ENCODE measurements around the gene IKZF4. TPM values are rescaled to one million over a fixed set of nuclear protein-coding genes. Genes with fewer than 3 reads are reported as not detected.
"Not testable (repeated sequence)": the region's sequence is repeated elsewhere in the genome, so short reads cannot be mapped to it uniquely, and the experiment has no call there.

IKZF4 gene
- total RNA-seq, 1 donor from 2014 or later: 31.9 TPM

- H3K4me1 Mint-ChIP-seq (ENCODE audit: low read depth): peaks cover 64% of the 10 kb centered on the region
- peaks cover 63% of the 10 kb centered on the region for H3K36me3 Mint-ChIP-seq (ENCODE audit: low read depth)
- H3K9me3 Mint-ChIP-seq: no peaks in the 10 kb centered on the region
- H3K27ac Mint-ChIP-seq: peak overlapping the region; percentile 74
- DNase-seq (ENCODE audit: low spot score): peak; percentile 28
- H3K27me3 Mint-ChIP-seq (ENCODE audit: insufficient read depth): no peaks in the 10 kb centered on the region
- peak overlapping the region; percentile 21 for H3K4me3 Mint-ChIP-seq
- intact Hi-C loops (cut with micrococcal nuclease): no loop called here
These were observed 13.9 kb downstream of the IKZF4 start for GRCh38 chr12:56034586-56035332.

GRCh38 chr12:56037161-56037560 lies 16.3 kb downstream of the IKZF4 start:
- Mint-ChIP-seq H3K4me1 (ENCODE audit: low read depth) (peaks cover 67% of the 10 kb centered on the region), H3K36me3 (ENCODE audit: low read depth) (peaks cover 56% of the 10 kb centered on the region), H3K9me3 (no peaks in the 10 kb centered on the region), H3K27ac (peak overlapping the region; percentile 84), H3K4me3 (no peak overlapping the region), H3K27me3 (ENCODE audit: insufficient read depth) (no peaks in the 10 kb centered on the region)
- DNase-seq (ENCODE audit: low spot score): no peak
- intact Hi-C loops (cut with micrococcal nuclease): no loop called here

GRCh38 chr12:56038022-56038655 lies 17.3 kb downstream of the IKZF4 start:
- H3K9me3 Mint-ChIP-seq: no peaks in the 10 kb centered on the region
- intact Hi-C loops (cut with micrococcal nuclease): no loop called here
- peak overlapping the region; percentile 44 for H3K4me3 Mint-ChIP-seq
- H3K4me1 Mint-ChIP-seq (ENCODE audit: low read depth): peaks cover 64% of the 10 kb centered on the region
- H3K27me3 Mint-ChIP-seq (ENCODE audit: insufficient read depth): no peaks in the 10 kb centered on the region
- peak overlapping the region; percentile 49 for H3K27ac Mint-ChIP-seq
- peaks cover 55% of the 10 kb centered on the region for H3K36me3 Mint-ChIP-seq (ENCODE audit: low read depth)
- no peak for DNase-seq (ENCODE audit: low spot score)

GRCh38 chr12:56040151-56040550 lies 19.3 kb downstream of the IKZF4 start:
- H3K27me3 Mint-ChIP-seq (ENCODE audit: insufficient read depth): no peaks in the 10 kb centered on the region
- H3K27ac Mint-ChIP-seq: peak overlapping the region; percentile 89
- no peak for DNase-seq (ENCODE audit: low spot score)
- intact Hi-C loops (cut with micrococcal nuclease): loop anchor here (2.0 to 10.0 kb wide), 3 partner anchors 119 to 182 kb away; partner anchors contain the start of genes MYL6, NABP2, RNF41 and SMARCC2
- peaks cover 66% of the 10 kb centered on the region for H3K4me1 Mint-ChIP-seq (ENCODE audit: low read depth)
- H3K9me3 Mint-ChIP-seq: no peaks in the 10 kb centered on the region
- H3K36me3 Mint-ChIP-seq (ENCODE audit: low read depth): peaks cover 61% of the 10 kb centered on the region
- peak overlapping the region; percentile 97 for H3K4me3 Mint-ChIP-seq

GRCh38 chr12:56040963-56041551 lies 20.2 kb downstream of the IKZF4 start:
- DNase-seq (ENCODE audit: low spot score): no peak
- Mint-ChIP-seq H3K4me1 (ENCODE audit: low read depth) (peaks cover 57% of the 10 kb centered on the region), H3K36me3 (ENCODE audit: low read depth) (peaks cover 56% of the 10 kb centered on the region), H3K27ac (peak overlapping the region; percentile 89), H3K4me3 (peak overlapping the region; percentile 97), H3K27me3 (ENCODE audit: insufficient read depth) (no peaks in the 10 kb centered on the region), H3K9me3 (no peaks in the 10 kb centered on the region)
- intact Hi-C loops (cut with micrococcal nuclease): loop anchor here (1.0 to 10.0 kb wide), 14 partner anchors 12 to 303 kb away; partner anchors contain the start of genes DNAJC14, IKZF4, MYL6 and NABP2

GRCh38 chr12:56041552-56042429 lies 20.9 kb downstream of the IKZF4 start, which contains the start of gene RPS26:
RPS26 (plus strand) TSS chr12:56041918; CDS start chr12:56042167, 249 bp downstream.
- no peaks in the 10 kb centered on the region for H3K9me3 Mint-ChIP-seq
- no peaks in the 10 kb centered on the region for H3K27me3 Mint-ChIP-seq (ENCODE audit: insufficient read depth)
- DNase-seq (ENCODE audit: low spot score): peak; percentile 90
- H3K4me3 Mint-ChIP-seq: peak within 1 kb of the TSS; percentile 97
- intact Hi-C loops (cut with micrococcal nuclease): loop anchor here (1.0 to 10.0 kb wide), 14 partner anchors 12 to 303 kb away; partner anchors contain the start of genes DNAJC14, IKZF4, MYL6 and NABP2
- H3K27ac Mint-ChIP-seq: peak within 1 kb of the TSS; percentile 97
- H3K4me1 Mint-ChIP-seq (ENCODE audit: low read depth): peaks cover 49% of the 10 kb centered on the region
- peaks cover 51% of the 10 kb centered on the region for H3K36me3 Mint-ChIP-seq (ENCODE audit: low read depth)

- not testable (repeated sequence) for H3K9me3 Mint-ChIP-seq; DNase-seq (ENCODE audit: low spot score); H3K27me3 Mint-ChIP-seq (ENCODE audit: insufficient read depth)
- H3K36me3 Mint-ChIP-seq (ENCODE audit: low read depth): peaks cover 47% of the 10 kb centered on the region
- H3K4me1 Mint-ChIP-seq (ENCODE audit: low read depth): peaks cover 48% of the 10 kb centered on the region
- intact Hi-C loops (cut with micrococcal nuclease): loop anchor here (5.0 to 10.0 kb wide), 2 partner anchors 142 to 180 kb away; partner anchors contain the start of genes NABP2, RNF41 and SMARCC2
- peak overlapping the region; percentile 97 for H3K27ac Mint-ChIP-seq
- H3K4me3 Mint-ChIP-seq: peak overlapping the region; percentile 97
These were observed 21.6 kb downstream of the IKZF4 start for GRCh38 chr12:56042430-56042813.

- no peak for DNase-seq (ENCODE audit: low spot score)
- no peaks in the 10 kb centered on the region for H3K9me3 Mint-ChIP-seq
- peaks cover 46% of the 10 kb centered on the region for H3K4me1 Mint-ChIP-seq (ENCODE audit: low read depth)
- intact Hi-C loops (cut with micrococcal nuclease): loop anchor here (5.0 to 10.0 kb wide), 2 partner anchors 142 to 179 kb away; partner anchors contain the start of genes NABP2, RNF41 and SMARCC2
- H3K27ac Mint-ChIP-seq: peak overlapping the region; percentile 97
- peaks cover 44% of the 10 kb centered on the region for H3K36me3 Mint-ChIP-seq (ENCODE audit: low read depth)
- H3K27me3 Mint-ChIP-seq (ENCODE audit: insufficient read depth): no peaks in the 10 kb centered on the region
- H3K4me3 Mint-ChIP-seq: peak overlapping the region; percentile 97
These were observed 22.0 kb downstream of the IKZF4 start for GRCh38 chr12:56042843-56043242.

GRCh38 chr12:56046027-56046780 lies 25.4 kb downstream of the IKZF4 start:
- Mint-ChIP-seq H3K27me3 (ENCODE audit: insufficient read depth) (no peaks in the 10 kb centered on the region), H3K27ac (peak overlapping the region; percentile 76), H3K4me3 (no peak overlapping the region), H3K4me1 (ENCODE audit: low read depth) (peaks cover 24% of the 10 kb centered on the region), H3K36me3 (ENCODE audit: low read depth) (peaks cover 31% of the 10 kb centered on the region), H3K9me3 (no peaks in the 10 kb centered on the region)
- no peak for DNase-seq (ENCODE audit: low spot score)
- intact Hi-C loops (cut with micrococcal nuclease): loop anchor here (2.0 to 10.0 kb wide), 2 partner anchors 107 to 139 kb away; partner anchors contain the start of genes MYL6B and SMARCC2

- no peak for DNase-seq (ENCODE audit: low spot score)
- Mint-ChIP-seq H3K4me3 (no peak overlapping the region), H3K27me3 (ENCODE audit: insufficient read depth) (peaks cover 8% of the 10 kb centered on the region), H3K36me3 (ENCODE audit: low read depth) (no peaks in the 10 kb centered on the region), H3K4me1 (ENCODE audit: low read depth) (peaks cover 7% of the 10 kb centered on the region), H3K9me3 (no peaks in the 10 kb centered on the region), H3K27ac (no peak overlapping the region)
- intact Hi-C loops (cut with micrococcal nuclease): no loop called here
These were observed 32.6 kb downstream of the IKZF4 start for GRCh38 chr12:56053407-56053893.

GRCh38 chr12:56059964-56060363 lies 39.1 kb downstream of the IKZF4 start:
- DNase-seq (ENCODE audit: low spot score); intact Hi-C loops (cut with micrococcal nuclease); H3K9me3 Mint-ChIP-seq; H3K27ac Mint-ChIP-seq; H3K4me1 Mint-ChIP-seq (ENCODE audit: low read depth); H3K4me3 Mint-ChIP-seq; H3K36me3 Mint-ChIP-seq (ENCODE audit: low read depth): not testable (repeated sequence)
- H3K27me3 Mint-ChIP-seq (ENCODE audit: insufficient read depth): peaks cover 22% of the 10 kb centered on the region
